Esophagus squamous epithelium (tissue), 4 donors: ENCODE measurements around the gene GSDMA.

Experiments
- POLR2A ChIP-seq, 4 donors: fragments of 450-650 bp; IDR thresholded peaks; one replicate each; pipeline ENCODE4 v1.6.1; 2017; ENCODE audit warnings: antibody characterized with exemption in 4 of 4, mild to moderate bottlenecking in 4 of 4, moderate library complexity in 3 of 4
- TF ChIP-seq, protein P1 (sequence below), 6 experiments: fragments of 450-650 bp in 4 of 6; fragments of 200-600 bp in 2 of 6; sonication (generic) in 2 of 6; IDR thresholded peaks; one replicate each; pipeline ENCODE4 v1.5.1; 2016 to 2019; ENCODE audit warnings: antibody characterized with exemption in 6 of 6, mild to moderate bottlenecking in 4 of 6, moderate library complexity in 4 of 6

- TF ChIP-seq, protein P1, sequence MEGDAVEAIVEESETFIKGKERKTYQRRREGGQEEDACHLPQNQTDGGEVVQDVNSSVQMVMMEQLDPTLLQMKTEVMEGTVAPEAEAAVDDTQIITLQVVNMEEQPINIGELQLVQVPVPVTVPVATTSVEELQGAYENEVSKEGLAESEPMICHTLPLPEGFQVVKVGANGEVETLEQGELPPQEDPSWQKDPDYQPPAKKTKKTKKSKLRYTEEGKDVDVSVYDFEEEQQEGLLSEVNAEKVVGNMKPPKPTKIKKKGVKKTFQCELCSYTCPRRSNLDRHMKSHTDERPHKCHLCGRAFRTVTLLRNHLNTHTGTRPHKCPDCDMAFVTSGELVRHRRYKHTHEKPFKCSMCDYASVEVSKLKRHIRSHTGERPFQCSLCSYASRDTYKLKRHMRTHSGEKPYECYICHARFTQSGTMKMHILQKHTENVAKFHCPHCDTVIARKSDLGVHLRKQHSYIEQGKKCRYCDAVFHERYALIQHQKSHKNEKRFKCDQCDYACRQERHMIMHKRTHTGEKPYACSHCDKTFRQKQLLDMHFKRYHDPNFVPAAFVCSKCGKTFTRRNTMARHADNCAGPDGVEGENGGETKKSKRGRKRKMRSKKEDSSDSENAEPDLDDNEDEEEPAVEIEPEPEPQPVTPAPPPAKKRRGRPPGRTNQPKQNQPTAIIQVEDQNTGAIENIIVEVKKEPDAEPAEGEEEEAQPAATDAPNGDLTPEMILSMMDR (IDR thresholded peaks at IDR 0.05) = no peak
- no peak for TF ChIP-seq POLR2A (IDR thresholded peaks at IDR 0.05)
Measured at GRCh38 chr17:39949028-39949427, 13.8 kb upstream of the GSDMA start.
